ENCODE data around the gene MARCKSL1.

MARCKSL1 gene

GRCh38 chr1:32352239-32352745, 16.3 kb upstream of the MARCKSL1 start:
- Histone ChIP-seq H3K9me3 (ENCODE audit: insufficient read depth, low read depth, low read length) (peaks cover 2% of the 10 kb centered on the region), H3K79me1 (ENCODE audit: low read length) (peaks cover 9% of the 10 kb centered on the region)

GRCh38 chr1:32351399-32352238, 15.6 kb upstream of the MARCKSL1 start:
- H4K8ac ChIP-seq (ENCODE audit: low read depth, low read length) = peak overlapping the region; percentile 92
- H2BK5ac ChIP-seq (ENCODE audit: low read depth, low read length, poor library complexity) = peak overlapping the region; percentile 77
- H3K18ac ChIP-seq (ENCODE audit: low read length) = peak overlapping the region; percentile 82
- peak overlapping the region; percentile 38 for H3K14ac ChIP-seq (ENCODE audit: low read length)
- peak overlapping the region; percentile 71 for H3K27ac ChIP-seq (ENCODE audit: low read depth, low read length)
- H3K27me3 ChIP-seq (ENCODE audit: insufficient read depth, low read length) = no peaks in the 10 kb centered on the region
- DNase-seq = peak; percentile 87 to 92
- peak overlapping the region; percentile 78 for H3K4me3 ChIP-seq (ENCODE audit: low read depth, low read length)
- H4K12ac ChIP-seq (ENCODE audit: low read depth, low read length) = peak overlapping the region; percentile 69
- peak overlapping the region; percentile 62 for H3K9ac ChIP-seq (ENCODE audit: low read length)
- H2AFZ ChIP-seq (ENCODE audit: insufficient read depth, low read length, poor library complexity) = peak overlapping the region; percentile 83
- H3K4me1 ChIP-seq (ENCODE audit: control insufficient read depth in 1 of 2, insufficient read depth in 2 of 2, low read length in 2 of 2) = peaks cover 12 to 19% of the 10 kb centered on the region in 2 experiments
- peak overlapping the region; percentile 1 for H2AK5ac ChIP-seq (ENCODE audit: low read length)
- peaks cover 2% of the 10 kb centered on the region for H3K9me3 ChIP-seq (ENCODE audit: insufficient read depth, low read depth, low read length)
- H3K79me1 ChIP-seq (ENCODE audit: low read length) = peaks cover 9% of the 10 kb centered on the region
- peak overlapping the region; percentile 50 for H3K4ac ChIP-seq (ENCODE audit: low read depth, low read length)
- H3K79me2 ChIP-seq (ENCODE audit: control insufficient read depth, insufficient read depth, low read length, poor library complexity) = peaks cover 5% of the 10 kb centered on the region
- no peak overlapping the region for H2BK12ac ChIP-seq (ENCODE audit: low read length)
- no peaks in the 10 kb centered on the region for H3K36me3 ChIP-seq (ENCODE audit: control insufficient read depth in 1 of 2, insufficient read depth in 2 of 2, low read length in 2 of 2)
- WGBS (ENCODE audit: extremely low coverage, insufficient coverage, insufficient read length) = no CpG with 5 or more reads among the region's 75 CpGs
- H4K91ac ChIP-seq (ENCODE audit: low read depth, low read length) = peak overlapping the region; percentile 80
- peak overlapping the region; percentile 87 for H3K4me2 ChIP-seq (ENCODE audit: low read length)
- H2BK120ac ChIP-seq (ENCODE audit: insufficient read depth, low read length, poor library complexity) = peak overlapping the region; percentile 72
- no peak overlapping the region for H3K23ac ChIP-seq (ENCODE audit: low read length)

More at GRCh38 chr1:32352239-32352745, 16.3 kb upstream of the MARCKSL1 start:
- Histone ChIP-seq H2BK120ac (ENCODE audit: insufficient read depth, low read length, poor library complexity) (no peak overlapping the region), H3K27ac (ENCODE audit: low read depth, low read length) (peak overlapping the region; percentile 71), H3K27me3 (ENCODE audit: insufficient read depth, low read length) (no peaks in the 10 kb centered on the region), H3K4me2 (ENCODE audit: low read length) (peak overlapping the region; percentile 87), H3K14ac (ENCODE audit: low read length) (peak overlapping the region; percentile 17), H2AFZ (ENCODE audit: insufficient read depth, low read length, poor library complexity) (no peak overlapping the region), H4K8ac (ENCODE audit: low read depth, low read length) (peak overlapping the region; percentile 92), H2AK5ac (ENCODE audit: low read length) (no peak overlapping the region), H3K9ac (ENCODE audit: low read length) (peak overlapping the region; percentile 29), H2BK12ac (ENCODE audit: low read length) (no peak overlapping the region), H4K12ac (ENCODE audit: low read depth, low read length) (peak overlapping the region; percentile 6), H4K91ac (ENCODE audit: low read depth, low read length) (peak overlapping the region; percentile 20), H3K23ac (ENCODE audit: low read length) (no peak overlapping the region), H3K4me1 (ENCODE audit: control insufficient read depth in 1 of 2, insufficient read depth in 2 of 2, low read length in 2 of 2) (peaks cover 9 to 16% of the 10 kb centered on the region in 2 experiments), H3K79me2 (ENCODE audit: control insufficient read depth, insufficient read depth, low read length, poor library complexity) (peaks cover 5% of the 10 kb centered on the region), H3K36me3 (ENCODE audit: control insufficient read depth in 1 of 2, insufficient read depth in 2 of 2, low read length in 2 of 2) (no peaks in the 10 kb centered on the region), H3K18ac (ENCODE audit: low read length) (peak overlapping the region; percentile 21), H3K4me3 (ENCODE audit: low read depth, low read length) (no peak overlapping the region), H3K4ac (ENCODE audit: low read depth, low read length) (peak overlapping the region; percentile 25), H2BK5ac (ENCODE audit: low read depth, low read length, poor library complexity) (no peak overlapping the region)
- WGBS (ENCODE audit: extremely low coverage, insufficient coverage, insufficient read length) = no CpG with 5 or more reads among the region's 8 CpGs
- no peak for DNase-seq

DNA sequence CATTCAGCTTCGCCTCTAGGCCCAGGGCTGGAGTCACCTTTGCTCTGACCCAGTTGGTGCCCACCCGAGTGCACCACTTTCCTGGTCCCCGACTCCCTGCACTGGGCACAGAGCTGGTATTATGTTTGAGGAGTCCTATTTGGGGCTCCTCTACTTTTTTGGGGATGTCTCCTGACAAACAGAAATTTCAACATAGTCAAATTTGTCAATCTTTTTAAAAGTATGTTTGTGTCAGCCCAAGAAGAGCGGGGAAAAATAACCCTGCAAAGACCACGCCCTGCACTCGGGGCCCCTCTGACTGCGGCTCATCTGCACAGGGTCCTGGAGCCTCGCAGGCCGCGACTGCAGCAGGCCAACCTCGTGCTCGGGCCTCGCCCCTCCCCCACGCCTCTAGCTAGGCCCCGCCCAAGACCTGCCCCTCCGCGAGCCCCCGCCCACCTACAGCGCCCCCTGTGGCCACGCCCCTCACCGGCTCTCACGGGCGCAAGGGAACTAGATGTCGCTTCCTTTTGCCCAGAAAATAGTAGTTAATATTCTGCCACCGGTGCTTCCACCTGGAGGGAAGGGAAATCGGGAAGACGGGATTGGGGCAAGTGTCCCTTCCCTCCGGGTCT, 14.9 kb upstream of the MARCKSL1 start:
- no peak overlapping the region for H3K23ac ChIP-seq (ENCODE audit: low read length)
- no CpG with 5 or more reads among the region's 28 CpGs for WGBS (ENCODE audit: extremely low coverage, insufficient coverage, insufficient read length)
- no peaks in the 10 kb centered on the region for H3K36me3 ChIP-seq (ENCODE audit: control insufficient read depth in 1 of 2, insufficient read depth in 2 of 2, low read length in 2 of 2)
- H3K9ac ChIP-seq (ENCODE audit: low read length) = no peak overlapping the region
- no peak overlapping the region for H2BK120ac ChIP-seq (ENCODE audit: insufficient read depth, low read length, poor library complexity)
- peaks cover 17 to 24% of the 10 kb centered on the region in 2 experiments for H3K4me1 ChIP-seq (ENCODE audit: control insufficient read depth in 1 of 2, insufficient read depth in 2 of 2, low read length in 2 of 2)
- peak overlapping the region; percentile 81 for H4K8ac ChIP-seq (ENCODE audit: low read depth, low read length)
- H3K4ac ChIP-seq (ENCODE audit: low read depth, low read length) = no peak overlapping the region
- peak overlapping the region; percentile 71 for H3K18ac ChIP-seq (ENCODE audit: low read length)
- H2AFZ ChIP-seq (ENCODE audit: insufficient read depth, low read length, poor library complexity) = peak overlapping the region; percentile 32
- peak overlapping the region; percentile 68 for H3K4me2 ChIP-seq (ENCODE audit: low read length)
- peak overlapping the region; percentile 78 for H3K4me3 ChIP-seq (ENCODE audit: low read depth, low read length)
- H2AK5ac ChIP-seq (ENCODE audit: low read length) = no peak overlapping the region
- peak; percentile 53 to 64 for DNase-seq
- H3K9me3 ChIP-seq (ENCODE audit: insufficient read depth, low read depth, low read length) = peaks cover 2% of the 10 kb centered on the region
- H2BK5ac ChIP-seq (ENCODE audit: low read depth, low read length, poor library complexity) = peak overlapping the region; percentile 43
- H2BK12ac ChIP-seq (ENCODE audit: low read length) = no peak overlapping the region
- peaks cover 5% of the 10 kb centered on the region for H3K79me2 ChIP-seq (ENCODE audit: control insufficient read depth, insufficient read depth, low read length, poor library complexity)
- peak overlapping the region; percentile 53 for H3K27ac ChIP-seq (ENCODE audit: low read depth, low read length)
- no peak overlapping the region for H4K12ac ChIP-seq (ENCODE audit: low read depth, low read length)
- H3K27me3 ChIP-seq (ENCODE audit: insufficient read depth, low read length) = no peaks in the 10 kb centered on the region
- H3K14ac ChIP-seq (ENCODE audit: low read length) = no peak overlapping the region
- peaks cover 9% of the 10 kb centered on the region for H3K79me1 ChIP-seq (ENCODE audit: low read length)
- H4K91ac ChIP-seq (ENCODE audit: low read depth, low read length) = peak overlapping the region; percentile 52

GRCh38 chr1:32349211-32349708, 13.2 kb upstream of the MARCKSL1 start:
- Histone ChIP-seq H3K4ac (ENCODE audit: low read depth, low read length) (no peak overlapping the region), H3K9ac (ENCODE audit: low read length) (no peak overlapping the region), H4K8ac (ENCODE audit: low read depth, low read length) (no peak overlapping the region), H3K23ac (ENCODE audit: low read length) (no peak overlapping the region), H3K36me3 (ENCODE audit: control insufficient read depth in 1 of 2, insufficient read depth in 2 of 2, low read length in 2 of 2) (no peaks in the 10 kb centered on the region), H2AK5ac (ENCODE audit: low read length) (no peak overlapping the region), H3K14ac (ENCODE audit: low read length) (no peak overlapping the region), H3K4me2 (ENCODE audit: low read length) (no peak overlapping the region), H4K91ac (ENCODE audit: low read depth, low read length) (no peak overlapping the region), H3K27me3 (ENCODE audit: insufficient read depth, low read length) (no peaks in the 10 kb centered on the region), H3K27ac (ENCODE audit: low read depth, low read length) (peak overlapping the region; percentile 20), H3K4me1 (ENCODE audit: control insufficient read depth in 1 of 2, insufficient read depth in 2 of 2, low read length in 2 of 2) (peaks cover 17 to 27% of the 10 kb centered on the region in 2 experiments), H2BK12ac (ENCODE audit: low read length) (no peak overlapping the region), H3K4me3 (ENCODE audit: low read depth, low read length) (no peak overlapping the region), H2BK5ac (ENCODE audit: low read depth, low read length, poor library complexity) (no peak overlapping the region), H3K79me1 (ENCODE audit: low read length) (peaks cover 9% of the 10 kb centered on the region), H3K9me3 (ENCODE audit: insufficient read depth, low read depth, low read length) (peaks cover 2% of the 10 kb centered on the region), H2BK120ac (ENCODE audit: insufficient read depth, low read length, poor library complexity) (no peak overlapping the region), H3K79me2 (ENCODE audit: control insufficient read depth, insufficient read depth, low read length, poor library complexity) (peaks cover 5% of the 10 kb centered on the region), H4K12ac (ENCODE audit: low read depth, low read length) (no peak overlapping the region), H2AFZ (ENCODE audit: insufficient read depth, low read length, poor library complexity) (no peak overlapping the region), H3K18ac (ENCODE audit: low read length) (no peak overlapping the region)
- no peak for DNase-seq
- WGBS (ENCODE audit: extremely low coverage, insufficient coverage, insufficient read length) = no CpG with 5 or more reads among the region's 8 CpGs
